WERI-Rb-1 (cell line): ENCODE data around the gene SYT6.
"Not testable (repeated sequence)": the region's sequence is repeated elsewhere in the genome, so short reads cannot be mapped to it uniquely, and the experiment has no call there.

Experiments used
- DNase-seq: peaks from one replicate; pipeline ENCODE4 v3.0.0-alpha.2; 2020
- H3K27ac ChIP-seq: fragments of 250-450 bp; sonication (Bioruptor Pico); 2 replicates; pipeline ENCODE4 v1.5.1; 2020; ENCODE audit warnings: mild to moderate bottlenecking, moderate library complexity
- H3K27me3 ChIP-seq: fragments of 250-450 bp; sonication (Bioruptor Pico); 2 replicates; pipeline ENCODE4 v1.5.1; 2021; ENCODE audit warnings: mild to moderate bottlenecking, low read depth, moderate library complexity; ENCODE audit not compliant: insufficient read depth, severe bottlenecking
- H3K36me3 ChIP-seq: fragments of 250-450 bp; sonication (Bioruptor Pico); 2 replicates; pipeline ENCODE4 v1.5.1; 2020; ENCODE audit warnings: mild to moderate bottlenecking, moderate library complexity
- H3K4me3 ChIP-seq: 2 replicates; pipeline ENCODE4 v1.5.1; 2011; ENCODE audit warnings: low read depth, mild to moderate bottlenecking, control low read depth, low read length
- H3K9me3 ChIP-seq: fragments of 250-450 bp; sonication (Bioruptor Pico); 2 replicates; pipeline ENCODE4 v1.5.1; 2021; ENCODE audit warnings: mild to moderate bottlenecking, moderate library complexity; ENCODE audit not compliant: severe bottlenecking
- CTCF ChIP-seq: IDR thresholded peaks from 2 replicates; pipeline ENCODE4 v1.5.1; 2011; ENCODE audit warnings: low read depth, mild to moderate bottlenecking, control low read depth, inconsistent platforms, low read length

Gene SYT6

GRCh38 chr1:114076308-114076707 lies 77.4 kb downstream of the SYT6 start:
- Histone ChIP-seq H3K27me3 (no peaks in the 10 kb centered on the region), H3K4me3 (no peak overlapping the region), H3K27ac (no peak overlapping the region), H3K9me3 (peaks cover 6% of the 10 kb centered on the region), H3K36me3 (no peaks in the 10 kb centered on the region)
- DNase-seq: no peak
- TF ChIP-seq CTCF: no peak

- H3K27me3 ChIP-seq: no peaks in the 10 kb centered on the region
- DNase-seq: no peak
- TF ChIP-seq CTCF: no peak
- H3K4me3 ChIP-seq: no peak overlapping the region
- H3K9me3 ChIP-seq: peaks cover 6% of the 10 kb centered on the region
- H3K27ac ChIP-seq: no peak overlapping the region
- H3K36me3 ChIP-seq: no peaks in the 10 kb centered on the region
These were observed 78.0 kb downstream of the SYT6 start for GRCh38 chr1:114075546-114076242.

- Histone ChIP-seq H3K36me3 (no peaks in the 10 kb centered on the region), H3K27ac (no peak overlapping the region), H3K27me3 (no peaks in the 10 kb centered on the region), H3K9me3 (peaks cover 6% of the 10 kb centered on the region), H3K4me3 (no peak overlapping the region)
- no peak for TF ChIP-seq CTCF
- no peak for DNase-seq
These were observed 78.6 kb downstream of the SYT6 start for GRCh38 chr1:114075105-114075504.

- Histone ChIP-seq H3K27ac (no peak overlapping the region), H3K4me3 (no peak overlapping the region), H3K36me3 (no peaks in the 10 kb centered on the region), H3K9me3 (peaks cover 6% of the 10 kb centered on the region), H3K27me3 (no peaks in the 10 kb centered on the region)
- DNase-seq: no peak
- no peak for TF ChIP-seq CTCF
These were observed 81.4 kb downstream of the SYT6 start for GRCh38 chr1:114072246-114072645.

- not testable (repeated sequence) for H3K27me3 ChIP-seq, H3K36me3 ChIP-seq, DNase-seq, H3K27ac ChIP-seq, H3K4me3 ChIP-seq, H3K9me3 ChIP-seq
These were observed 83.9 kb downstream of the SYT6 start for GRCh38 chr1:114069762-114070161.

- H3K4me3 ChIP-seq, DNase-seq, H3K36me3 ChIP-seq, H3K27ac ChIP-seq, H3K27me3 ChIP-seq, H3K9me3 ChIP-seq: not testable (repeated sequence)
These were observed 85.0 kb downstream of the SYT6 start for GRCh38 chr1:114068684-114069083.

GRCh38 chr1:114065671-114066070 lies 88.0 kb downstream of the SYT6 start:
- not testable (repeated sequence) for DNase-seq, H3K27ac ChIP-seq, H3K36me3 ChIP-seq, H3K27me3 ChIP-seq, H3K4me3 ChIP-seq
- H3K9me3 ChIP-seq: peaks cover 10% of the 10 kb centered on the region
